Fibroblast of skin of left biceps (primary cell): ENCODE results near the gene GON4L.
A peak's percentile ranks its signal among the peaks of the same experiment; 100 is the strongest.
"Not testable (repeated sequence)": the region's sequence is repeated elsewhere in the genome, so short reads cannot be mapped to it uniquely, and the experiment has no call there.

Experiments used
- DNase-seq, 2 experiments: peaks; one replicate each; pipeline ENCODE4 v3.0.0-alpha.2; 2013; ENCODE audit warnings: low read depth in 2 of 2

Gene GON4L

DNA sequence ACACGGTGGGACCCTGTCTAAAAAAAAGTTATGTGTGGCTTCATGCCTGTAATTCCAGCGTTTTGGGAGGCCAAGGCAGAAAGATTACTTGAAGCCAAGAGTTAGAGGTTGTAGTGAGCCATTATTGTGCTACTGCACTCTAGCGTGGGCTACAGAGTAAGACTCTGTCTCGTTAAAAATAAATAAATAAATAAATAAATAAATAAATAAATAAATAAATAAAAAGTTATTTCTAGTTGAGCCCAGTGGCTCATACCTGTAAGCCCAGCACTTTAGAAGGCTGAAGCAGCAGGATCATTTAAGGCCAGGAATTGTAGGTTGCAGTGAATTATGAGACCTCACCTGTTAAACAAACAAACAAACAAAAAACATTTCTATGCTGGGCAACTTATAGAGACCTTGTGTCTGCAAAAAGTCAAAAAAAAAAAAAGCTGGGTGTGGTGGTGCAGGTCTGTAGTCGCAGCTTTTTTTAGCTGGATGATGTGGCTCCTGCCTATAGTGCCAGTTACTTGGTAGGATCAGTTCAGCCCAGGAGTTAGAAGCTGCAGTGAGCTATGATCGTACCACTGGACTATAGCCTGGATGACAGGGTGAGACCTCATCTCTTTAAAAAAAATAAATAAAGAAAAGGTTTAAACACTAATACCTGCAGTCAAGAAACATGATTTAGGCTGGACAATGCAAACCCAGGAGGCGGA lies 25.6 kb downstream of the GON4L start:
- DNase-seq, result no peak

GRCh38 chr1:155827450-155827849 lies 29.6 kb downstream of the GON4L start:
- DNase-seq, result no peak

GRCh38 chr1:155816351-155816750 lies 40.7 kb downstream of the GON4L start:
- no peak for DNase-seq

DNA sequence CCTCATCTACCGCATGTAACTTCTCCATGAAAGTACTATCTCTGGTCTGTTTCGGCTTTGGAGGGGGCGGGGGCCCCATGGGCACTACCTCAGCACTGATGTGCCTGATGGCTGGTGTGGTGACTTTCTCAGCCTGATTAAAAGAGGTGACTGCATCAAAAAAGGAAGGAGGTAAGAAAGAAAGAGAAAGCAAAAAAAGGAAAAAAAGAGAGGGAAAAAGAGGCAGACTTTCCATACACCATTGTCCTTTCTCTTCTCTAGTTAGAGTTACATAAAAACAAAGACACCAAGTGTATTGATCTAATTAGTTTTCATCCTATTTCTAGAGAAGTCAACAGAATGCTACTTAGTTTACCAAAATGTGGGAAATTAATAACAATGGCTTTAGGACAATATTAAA lies 43.3 kb downstream of the GON4L start:
- no peak for DNase-seq

GRCh38 chr1:155812878-155813277 lies 44.1 kb downstream of the GON4L start:
- no peak for DNase-seq

DNA sequence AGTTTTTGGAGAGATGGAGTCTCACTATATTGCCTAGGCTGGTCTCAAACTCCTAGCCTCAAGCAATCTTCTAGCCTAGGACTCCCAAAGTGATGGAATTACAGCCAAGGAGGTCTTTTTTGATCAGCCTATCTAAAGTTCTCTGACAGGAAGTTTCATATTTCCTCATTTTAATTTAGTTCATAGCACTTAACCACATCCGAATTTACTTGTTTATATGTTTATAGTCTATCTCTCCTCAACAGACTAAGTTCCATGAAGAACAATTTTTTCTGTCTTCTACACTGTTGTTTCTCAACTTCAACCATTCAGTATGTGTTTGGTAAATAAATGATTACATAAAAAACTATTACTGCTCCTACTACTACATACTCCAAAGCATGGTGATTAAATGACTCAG lies 47.9 kb downstream of the GON4L start:
- no peak for DNase-seq

- DNase-seq, result peak; percentile 32 to 33
These were observed 55.9 kb downstream of the GON4L start for GRCh38 chr1:155801149-155801548.

GRCh38 chr1:155795618-155796017 lies 61.4 kb downstream of the GON4L start:
- not testable (repeated sequence) for DNase-seq

- DNase-seq, result no peak
These were observed 62.3 kb downstream of the GON4L start for GRCh38 chr1:155794605-155795245.

GRCh38 chr1:155793213-155793612 lies 63.8 kb downstream of the GON4L start:
- DNase-seq, result no peak

- DNase-seq, result no peak
These were observed 79.4 kb downstream of the GON4L start for GRCh38 chr1:155777582-155777981.

DNA sequence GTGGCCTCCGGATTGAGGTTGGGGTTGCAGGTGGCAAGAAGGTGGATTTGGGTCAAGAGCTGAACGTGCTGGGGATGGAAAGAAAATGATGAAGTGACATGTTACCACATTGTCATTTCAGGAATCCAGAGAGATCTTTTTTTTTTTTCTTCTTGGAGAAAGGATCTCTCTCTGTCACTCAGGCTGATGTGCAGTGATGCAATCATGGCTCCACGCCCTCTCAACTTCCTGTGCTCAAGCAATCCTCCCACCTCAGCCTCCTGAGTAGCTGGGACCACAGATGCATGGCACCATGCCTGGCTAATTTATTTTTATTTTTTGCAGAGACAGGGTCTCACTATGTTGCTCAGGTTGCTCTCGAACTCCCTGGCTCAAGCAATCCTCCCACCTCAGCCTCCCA lies 80.6 kb downstream of the GON4L start:
- no peak for DNase-seq

DNA sequence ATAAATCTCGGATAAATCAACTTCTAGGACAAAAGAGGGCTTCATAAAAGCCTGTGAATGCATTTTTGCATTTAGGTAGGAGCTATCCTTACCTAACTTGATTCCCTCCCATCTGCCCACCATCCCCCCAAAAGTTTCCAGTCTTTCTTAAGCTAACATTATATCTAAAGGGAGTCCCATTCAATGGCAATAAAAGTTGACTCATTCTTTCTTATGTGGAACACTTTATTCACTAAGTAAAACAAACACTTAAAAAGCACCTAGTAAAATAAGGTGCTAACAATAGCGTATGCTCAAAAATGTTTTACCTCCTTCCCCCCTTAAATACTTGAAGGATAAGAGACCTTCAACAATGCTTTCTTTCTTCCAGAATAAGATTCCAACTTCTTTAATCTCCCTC lies 83.8 kb downstream of the GON4L start:
- no peak for DNase-seq

GRCh38 chr1:155769257-155769656 lies 87.8 kb downstream of the GON4L start:
- no peak for DNase-seq

DNA sequence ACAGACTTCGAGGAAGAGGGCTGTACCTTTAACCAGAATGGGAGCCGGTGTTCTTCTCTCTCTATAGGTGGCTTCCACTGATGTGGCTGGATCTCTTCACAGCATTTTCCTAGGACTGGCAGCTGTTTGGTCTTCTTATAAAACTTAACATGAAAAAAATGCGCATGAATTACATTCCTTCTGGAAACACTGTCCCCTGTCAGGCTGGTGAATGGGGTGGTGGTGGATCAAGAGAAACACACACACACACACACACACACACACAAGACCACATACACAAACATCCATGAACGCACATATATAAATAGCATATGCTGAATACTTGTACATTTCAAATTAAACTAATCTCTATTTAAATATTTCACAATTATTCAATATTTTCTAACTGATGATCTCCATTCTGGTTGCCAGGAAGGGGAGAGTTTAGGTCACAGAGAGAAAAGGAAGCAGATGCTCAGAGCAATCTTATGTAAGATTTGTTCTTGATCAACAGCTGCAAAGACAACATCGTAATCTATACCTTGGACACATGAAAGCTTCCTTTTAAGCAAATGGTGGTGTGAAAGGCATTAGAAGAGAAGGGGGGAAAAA lies 89.5 kb downstream of the GON4L start:
- not testable (repeated sequence) for DNase-seq

DNA sequence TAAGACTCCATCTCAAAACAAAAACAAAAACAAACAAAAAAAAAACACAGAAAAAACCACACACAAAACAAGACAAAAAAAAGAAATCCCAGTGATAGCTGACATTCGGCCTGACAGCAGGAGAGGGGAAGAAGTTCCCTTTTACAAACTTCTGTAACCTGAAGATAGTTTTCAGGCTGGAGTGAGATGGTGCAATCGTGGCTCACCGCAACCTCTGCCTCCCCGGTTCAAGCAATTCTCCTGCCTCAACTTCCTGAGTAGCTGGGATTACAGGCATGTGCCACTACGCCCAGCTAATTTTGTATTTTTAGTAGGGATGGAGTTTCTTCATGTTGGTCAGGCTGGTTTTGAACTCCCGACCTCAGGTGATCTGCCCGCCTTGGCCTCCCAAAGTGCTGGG lies 93.0 kb downstream of the GON4L start:
- DNase-seq, result not testable (repeated sequence)

DNA sequence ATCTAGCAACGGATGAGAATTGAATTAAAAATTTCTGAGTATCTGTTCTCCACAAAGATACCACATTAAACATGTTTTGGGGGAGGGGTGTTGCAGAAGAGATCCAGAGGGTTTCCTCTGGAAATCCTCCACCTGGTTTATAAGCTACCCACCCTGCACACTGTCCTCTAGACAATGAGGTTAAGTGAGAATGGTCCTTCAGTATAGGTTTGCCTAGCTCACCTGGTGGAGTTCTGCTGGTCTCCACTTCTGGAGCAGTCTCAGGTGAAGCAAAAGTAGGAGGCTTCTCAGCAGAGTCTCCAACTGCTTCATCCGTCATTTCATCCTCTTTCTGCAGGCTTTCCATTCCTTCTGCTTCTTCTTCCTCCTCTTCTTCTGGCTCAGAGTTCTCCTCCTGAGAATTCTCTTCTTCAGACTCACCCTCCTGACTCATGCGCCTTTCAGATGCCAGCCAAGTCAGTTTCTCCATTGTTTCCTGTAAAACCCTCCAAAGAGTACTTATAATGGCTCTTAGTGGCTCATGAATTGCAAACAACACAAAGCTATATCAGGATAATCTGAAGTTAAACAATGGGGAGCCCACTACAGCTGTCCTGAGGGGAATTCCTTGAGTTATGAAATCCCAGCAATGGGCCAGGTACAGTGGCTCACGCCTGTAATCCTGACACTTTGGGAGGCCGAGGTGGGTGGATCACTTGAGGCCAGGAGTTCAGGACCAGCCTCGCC lies 93.8 kb downstream of the GON4L start:
- DNase-seq, result peak; percentile 52 to 64

GRCh38 chr1:155761736-155762405 lies 95.1 kb downstream of the GON4L start:
- DNase-seq, result no peak

GRCh38 chr1:155760751-155761475 lies 96.1 kb downstream of the GON4L start:
- no peak for DNase-seq

DNA sequence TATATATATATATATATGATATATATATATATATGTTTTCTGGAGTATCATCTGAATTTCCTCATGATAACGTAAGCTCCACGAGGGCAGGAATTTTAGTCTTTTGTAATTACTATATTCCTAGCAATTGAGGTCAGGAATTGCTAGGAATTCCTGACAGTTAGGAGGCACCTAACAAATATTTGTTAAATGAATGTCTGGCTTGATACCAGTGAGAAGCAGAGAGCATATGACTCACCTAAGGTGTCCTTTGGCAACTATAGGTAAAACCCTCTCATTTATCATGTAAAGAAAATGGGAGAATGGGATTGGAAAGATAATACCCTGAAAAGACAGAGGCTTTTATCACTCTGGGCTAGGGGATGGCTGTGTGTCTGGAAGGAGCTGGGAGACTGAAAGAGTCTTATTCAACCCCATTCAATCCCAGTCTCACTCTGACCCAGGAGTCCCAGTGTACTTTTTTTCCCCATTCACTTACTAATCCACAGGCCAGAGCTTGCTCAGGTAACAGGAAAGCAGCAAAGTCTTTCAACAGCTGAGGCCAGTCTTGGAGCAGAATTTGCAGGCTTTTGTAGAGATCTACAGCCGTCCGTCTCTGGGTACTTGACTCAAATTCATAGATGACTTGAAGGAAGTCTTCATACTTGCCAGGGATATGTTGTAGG lies 96.9 kb downstream of the GON4L start:
- DNase-seq, result no peak

DNA sequence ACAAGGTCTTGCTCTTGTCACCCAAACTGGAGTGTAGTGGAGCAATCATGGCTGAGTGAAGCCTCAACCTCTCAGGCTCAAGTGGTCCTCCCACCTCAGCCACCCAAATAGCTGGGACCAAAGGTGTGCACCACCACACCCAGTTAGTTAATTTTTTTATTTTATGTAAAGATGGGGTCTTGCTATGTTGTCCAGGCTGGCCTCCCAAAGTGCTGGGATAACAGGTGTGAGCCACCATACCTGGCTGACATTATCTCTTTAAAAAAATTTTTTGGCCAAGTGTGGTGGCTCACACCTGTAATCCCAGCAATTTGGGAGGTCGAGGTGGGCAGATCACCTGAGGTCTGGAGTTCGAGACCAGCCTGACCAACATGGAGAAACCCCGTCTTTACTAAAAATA lies 98.0 kb downstream of the GON4L start:
- DNase-seq, result not testable (repeated sequence)
